ENCODE results near the gene KCNJ15. TPM values are rescaled to one million over a fixed set of nuclear protein-coding genes. Genes with fewer than 3 reads are reported as not detected.

Gene KCNJ15
- total and polyA plus RNA-seq, 9 donors: 0.20 to 1.1 (median 0.35) TPM; not detected in 1

- Histone ChIP-seq H3K36me3 (no peaks in the 10 kb centered on the region), H3K9me3 (no peaks in the 10 kb centered on the region), H3K27ac (no peak overlapping the region), H3K27me3 (no peaks in the 10 kb centered on the region), H3K4me3 (no peak overlapping the region), H3K4me1 (ENCODE audit: insufficient read depth) (no peaks in the 10 kb centered on the region)
- DNase-seq: no peak
- intact Hi-C loops (cut with DNase I): no loop called here
- WGBS, 3 donors: 76 to 81% (median 78%) methylated on average over 10 of the region's 10 CpGs
- no peak for TF ChIP-seq EP300 (IDR thresholded peaks at IDR 0.05)
- TF ChIP-seq POLR2A (IDR thresholded peaks at IDR 0.05): no peak
- TF ChIP-seq CTCF (IDR thresholded peaks at IDR 0.05): no peak
Observed at GRCh38 chr21:38241029-38241740, 15.6 kb upstream of the KCNJ15 start.

- H3K9me3 ChIP-seq: no peaks in the 10 kb centered on the region
- H3K4me3 ChIP-seq: no peak overlapping the region
- DNase-seq: no peak
- 76 to 89% (median 82%) methylated on average over 5 of the region's 5 CpGs for WGBS, 3 donors
- no peaks in the 10 kb centered on the region for H3K27me3 ChIP-seq
- no peak for TF ChIP-seq CTCF (IDR thresholded peaks at IDR 0.05)
- no peak overlapping the region for H3K27ac ChIP-seq
- intact Hi-C loops (cut with DNase I): no loop called here
- no peaks in the 10 kb centered on the region for H3K4me1 ChIP-seq (ENCODE audit: insufficient read depth)
- H3K36me3 ChIP-seq: no peaks in the 10 kb centered on the region
Observed at GRCh38 chr21:38242061-38242460, 14.7 kb upstream of the KCNJ15 start.

GRCh38 chr21:38243732-38244406, 12.9 kb upstream of the KCNJ15 start:
- intact Hi-C loops (cut with DNase I): no loop called here
- Histone ChIP-seq H3K4me1 (ENCODE audit: insufficient read depth) (no peaks in the 10 kb centered on the region), H3K4me3 (no peak overlapping the region), H3K9me3 (no peaks in the 10 kb centered on the region), H3K27ac (no peak overlapping the region), H3K36me3 (no peaks in the 10 kb centered on the region), H3K27me3 (no peaks in the 10 kb centered on the region)
- no peak for TF ChIP-seq CTCF (IDR thresholded peaks at IDR 0.05)
- TF ChIP-seq EP300 (IDR thresholded peaks at IDR 0.05): no peak
- no peak for TF ChIP-seq POLR2A (IDR thresholded peaks at IDR 0.05)
- 87 to 92% (median 91%) methylated on average over 7 of the region's 7 CpGs for WGBS, 3 donors
- DNase-seq: no peak

- Histone ChIP-seq H3K4me3 (no peak overlapping the region), H3K27me3 (no peaks in the 10 kb centered on the region), H3K27ac (no peak overlapping the region), H3K4me1 (ENCODE audit: insufficient read depth) (no peaks in the 10 kb centered on the region), H3K9me3 (no peaks in the 10 kb centered on the region), H3K36me3 (no peaks in the 10 kb centered on the region)
- intact Hi-C loops (cut with DNase I): no loop called here
- DNase-seq: no peak
- 77 to 89% (median 85%) methylated on average over 2 of the region's 2 CpGs for WGBS, 3 donors
- TF ChIP-seq EP300 (IDR thresholded peaks at IDR 0.05) (no peak), CTCF (IDR thresholded peaks at IDR 0.05) (no peak), POLR2A (IDR thresholded peaks at IDR 0.05) (no peak)
Observed at GRCh38 chr21:38244407-38244787, 12.4 kb upstream of the KCNJ15 start.

All from ovary (tissue), 9 donors.